ENCODE measurements around the gene ZNF526. TPM values are rescaled to one million over a fixed set of nuclear protein-coding genes. Genes with fewer than 3 reads are reported as not detected.

ZNF526 gene
- total and polyA plus RNA-seq, 10 donors: 1.9 to 15.0 (median 8.4) TPM

DNA sequence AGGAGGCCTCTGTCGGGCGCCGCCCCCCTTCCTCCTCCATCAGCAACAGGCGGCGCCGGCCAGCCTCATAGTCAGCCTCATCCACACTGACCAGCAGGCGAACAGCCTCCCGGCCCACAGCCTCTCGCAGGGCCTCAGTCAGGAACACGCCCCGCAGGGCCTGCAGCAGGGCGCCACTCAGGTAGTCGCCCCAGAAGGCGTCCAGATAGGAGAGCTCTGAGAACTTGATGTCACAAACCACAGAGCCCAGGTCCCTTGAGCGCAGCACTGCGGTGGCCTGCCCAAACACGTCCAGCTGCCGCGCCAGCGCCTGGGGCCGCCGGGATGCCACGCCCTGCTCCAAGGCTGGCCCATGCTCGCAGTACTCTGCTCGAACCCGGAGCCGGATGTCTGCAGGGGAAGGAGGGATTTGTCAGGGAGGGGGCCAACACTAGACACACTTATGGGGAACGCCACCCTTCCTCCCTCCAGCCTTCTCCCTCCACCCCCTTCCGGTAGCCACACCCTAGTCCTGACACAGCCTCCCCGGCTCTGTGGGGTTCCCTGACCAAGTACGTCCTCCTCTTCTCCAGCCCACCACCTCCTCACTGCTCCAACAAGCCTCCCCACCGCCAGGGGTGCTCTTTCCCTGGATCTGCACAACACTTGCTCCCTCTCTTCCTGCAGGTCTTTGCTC is 20.5 kb upstream of the ZNF526 start:
- DNase-seq: peak; percentile 94
- Histone ChIP-seq H3K27me3 (replicated peaks in 1 of 7) (no peaks in the 10 kb centered on the region), H3K27ac (peak overlapping the region; percentile 84 to 99 (median 94)), H3K9me3 (no peaks in the 10 kb centered on the region), H3K4me1 (peaks cover 64 to 96% (median 81%) of the 10 kb centered on the region in 6 donors), H3K36me3 (peaks cover 0 to 85% (median 36%) of the 10 kb centered on the region in 6 donors), H3K4me3 (peak overlapping the region in 7 of 8 donors; percentile 25 to 69 (median 34))
- 16 to 33% (median 21%) methylated on average over 25 to 32 of the region's 32 CpGs for WGBS, 5 donors
- intact Hi-C loops (cut with DNase I; ENCODE audit: low total_unique reads): no loop called here
- TF ChIP-seq POLR2AphosphoS5 (IDR thresholded peaks at IDR 0.05) (peak; percentile 44 to 79 (median 51)), POLR2A (IDR thresholded peaks at IDR 0.05) (no peak)
- TF ChIP-seq, protein P1, sequence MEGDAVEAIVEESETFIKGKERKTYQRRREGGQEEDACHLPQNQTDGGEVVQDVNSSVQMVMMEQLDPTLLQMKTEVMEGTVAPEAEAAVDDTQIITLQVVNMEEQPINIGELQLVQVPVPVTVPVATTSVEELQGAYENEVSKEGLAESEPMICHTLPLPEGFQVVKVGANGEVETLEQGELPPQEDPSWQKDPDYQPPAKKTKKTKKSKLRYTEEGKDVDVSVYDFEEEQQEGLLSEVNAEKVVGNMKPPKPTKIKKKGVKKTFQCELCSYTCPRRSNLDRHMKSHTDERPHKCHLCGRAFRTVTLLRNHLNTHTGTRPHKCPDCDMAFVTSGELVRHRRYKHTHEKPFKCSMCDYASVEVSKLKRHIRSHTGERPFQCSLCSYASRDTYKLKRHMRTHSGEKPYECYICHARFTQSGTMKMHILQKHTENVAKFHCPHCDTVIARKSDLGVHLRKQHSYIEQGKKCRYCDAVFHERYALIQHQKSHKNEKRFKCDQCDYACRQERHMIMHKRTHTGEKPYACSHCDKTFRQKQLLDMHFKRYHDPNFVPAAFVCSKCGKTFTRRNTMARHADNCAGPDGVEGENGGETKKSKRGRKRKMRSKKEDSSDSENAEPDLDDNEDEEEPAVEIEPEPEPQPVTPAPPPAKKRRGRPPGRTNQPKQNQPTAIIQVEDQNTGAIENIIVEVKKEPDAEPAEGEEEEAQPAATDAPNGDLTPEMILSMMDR (IDR thresholded peaks at IDR 0.05 in 8 of 11, conservative IDR thresholded peaks at IDR 0.05 in 3 of 11): peak in 7 of 11 experiments; percentile 25 to 73 (median 48)

DNA sequence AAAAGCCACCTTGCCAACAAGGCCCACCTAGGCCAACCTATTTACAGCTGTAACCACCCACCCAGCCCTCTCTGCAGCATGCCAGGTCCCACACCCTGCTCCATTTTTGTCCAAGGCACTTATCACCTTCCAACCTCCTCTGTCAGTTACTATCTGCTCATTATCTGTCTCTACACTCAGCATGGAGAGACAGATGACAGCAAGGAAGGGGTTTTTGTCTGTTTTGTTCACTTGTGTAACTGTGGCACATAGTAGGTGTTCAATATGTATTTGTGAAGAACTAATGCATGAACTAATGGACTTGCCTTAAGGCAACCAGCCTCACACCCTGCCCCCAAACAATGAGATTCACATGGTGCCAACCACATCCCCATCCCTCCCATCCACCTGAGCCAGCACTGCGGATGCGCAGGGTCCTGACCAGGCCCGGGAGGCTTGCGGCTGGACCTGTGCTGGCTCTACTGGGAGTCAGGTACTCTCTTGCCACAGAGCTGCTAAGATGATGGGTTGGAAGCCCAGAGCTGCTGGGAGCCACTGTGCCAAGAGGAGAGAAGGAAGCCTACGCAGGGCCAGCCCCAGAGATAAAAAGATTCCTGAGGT is 19.9 kb upstream of the ZNF526 start:
- Histone ChIP-seq H3K36me3 (peaks cover 0 to 91% (median 41%) of the 10 kb centered on the region in 6 donors), H3K27ac (peak overlapping the region; percentile 84 to 99 (median 94)), H3K27me3 (replicated peaks in 1 of 7) (no peaks in the 10 kb centered on the region), H3K4me1 (peaks cover 64 to 100% (median 83%) of the 10 kb centered on the region in 6 donors), H3K4me3 (peak overlapping the region in 5 of 8 donors; percentile 33 to 69 (median 38)), H3K9me3 (no peaks in the 10 kb centered on the region)
- 57 to 93% (median 83%) methylated on average over 3 to 5 of the region's 5 CpGs for WGBS, 5 donors
- peak; percentile 87 for DNase-seq
- TF ChIP-seq POLR2AphosphoS5 (IDR thresholded peaks at IDR 0.05) (peak in 1 of 3 donors; percentile 23), POLR2A (IDR thresholded peaks at IDR 0.05) (no peak)
- TF ChIP-seq, protein P1 (IDR thresholded peaks at IDR 0.05 in 8 of 11, conservative IDR thresholded peaks at IDR 0.05 in 3 of 11): peak in 1 of 11 experiments; percentile 1
- intact Hi-C loops (cut with DNase I; ENCODE audit: low total_unique reads): no loop called here

DNA sequence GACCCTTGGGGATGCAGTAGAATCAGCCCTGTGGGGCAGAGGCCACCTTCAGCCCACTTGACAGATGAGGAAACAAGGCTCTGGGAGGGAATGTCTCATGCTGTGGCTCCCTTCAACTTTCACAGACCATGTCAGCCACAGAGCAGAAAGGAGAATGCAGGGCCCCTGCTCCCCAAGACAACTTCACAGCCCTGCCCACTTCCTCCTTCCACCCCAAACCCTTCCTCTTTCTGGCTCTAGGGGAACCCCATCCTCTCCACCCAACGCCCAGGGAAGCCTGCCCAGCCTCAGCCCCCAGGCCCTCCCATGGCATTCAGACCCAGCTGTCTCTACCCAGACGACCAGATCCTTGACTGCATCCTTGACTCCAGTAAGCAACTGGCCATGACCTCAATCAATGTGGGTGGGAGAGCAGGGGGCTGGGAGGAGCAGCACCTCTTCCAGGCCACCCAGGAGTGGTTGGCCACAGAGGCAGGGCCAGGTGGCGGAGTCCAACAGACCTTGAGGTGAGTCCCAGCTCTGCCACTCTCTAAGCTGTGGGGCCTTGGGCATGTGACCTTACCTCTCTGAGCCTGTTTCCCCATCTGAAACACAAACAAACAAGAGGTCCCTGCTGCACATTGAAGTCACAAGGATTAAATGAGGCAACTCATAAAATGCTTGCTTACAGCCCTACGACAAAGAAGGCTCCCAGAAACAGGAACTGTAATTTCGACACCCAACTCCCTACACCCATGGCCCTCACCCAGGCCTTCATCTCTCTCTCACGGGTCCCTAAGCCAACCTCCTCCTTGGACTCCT is 18.4 kb upstream of the ZNF526 start:
- H3K4me3 ChIP-seq: peak overlapping the region in 4 of 8 donors; percentile 11 to 69 (median 16)
- WGBS, 5 donors: 15 to 29% (median 24%) methylated on average over 6 of the region's 6 CpGs
- H3K36me3 ChIP-seq: peaks cover 0 to 98% (median 55%) of the 10 kb centered on the region in 6 donors
- no peaks in the 10 kb centered on the region for H3K27me3 ChIP-seq (replicated peaks in 1 of 7)
- peaks cover 63 to 96% (median 78%) of the 10 kb centered on the region in 6 donors for H3K4me1 ChIP-seq
- DNase-seq: peak; percentile 91
- peak overlapping the region; percentile 84 to 99 (median 94) for H3K27ac ChIP-seq
- TF ChIP-seq, protein P1 (IDR thresholded peaks at IDR 0.05 in 8 of 11, conservative IDR thresholded peaks at IDR 0.05 in 3 of 11): peak in 2 of 11 experiments; percentile 27 to 33
- TF ChIP-seq POLR2A (IDR thresholded peaks at IDR 0.05) (no peak), POLR2AphosphoS5 (IDR thresholded peaks at IDR 0.05) (peak; percentile 73 to 82 (median 80))
- intact Hi-C loops (cut with DNase I; ENCODE audit: low total_unique reads): no loop called here
- no peaks in the 10 kb centered on the region for H3K9me3 ChIP-seq
